DOHH2 (cell line): Measurements from ENCODE around the gene AMBRA1.
"Not testable (repeated sequence)": the region's sequence is repeated elsewhere in the genome, so short reads cannot be mapped to it uniquely, and the experiment has no call there.

Experiments
- H3F3A ChIP-seq: fragments of 200-600 bp; sonication (generic), shearing (Covaris generic); 2 replicates; pipeline ENCODE4 v1.6.0; 2016; ENCODE audit warnings: antibody characterized with exemption, mild to moderate bottlenecking; ENCODE audit not compliant: control insufficient read depth, insufficient read depth
- H3K27ac ChIP-seq: fragments of 200-600 bp; sonication (generic); 2 replicates; pipeline ENCODE4 v1.5.1; 2014; ENCODE audit warnings: low read depth, mild to moderate bottlenecking, low read length, moderate library complexity
- H3K27me3 ChIP-seq: fragments of 200-600 bp; sonication (generic); 2 replicates; pipeline ENCODE4 v1.6.1; 2014; ENCODE audit warnings: mild to moderate bottlenecking, low read length, mixed read lengths; ENCODE audit not compliant: control insufficient read depth
- H3K36me3 ChIP-seq: fragments of 200-600 bp; sonication (generic); 2 replicates; pipeline ENCODE4 v1.6.1; 2014; ENCODE audit warnings: mild to moderate bottlenecking, low read length, moderate library complexity, mixed read lengths; ENCODE audit not compliant: control insufficient read depth
- H3K4me1 ChIP-seq: fragments of 200-600 bp; sonication (generic); 2 replicates; pipeline ENCODE4 v1.6.1; 2014; ENCODE audit warnings: mild to moderate bottlenecking, low read length, mixed read lengths; ENCODE audit not compliant: control insufficient read depth
- H3K4me2 ChIP-seq: fragments of 200-600 bp; sonication (generic); 2 replicates; pipeline ENCODE4 v1.6.0; 2014; ENCODE audit warnings: mild to moderate bottlenecking, low read length, moderate library complexity
- H3K4me3 ChIP-seq: fragments of 200-600 bp; sonication (generic); 2 replicates; pipeline ENCODE4 v1.5.1; 2014; ENCODE audit warnings: mild to moderate bottlenecking, low read length, mixed read lengths
- H3K79me2 ChIP-seq: fragments of 200-600 bp; sonication (generic); 2 replicates; pipeline ENCODE4 v1.6.1; 2014; ENCODE audit warnings: mild to moderate bottlenecking, low read length, mixed read lengths; ENCODE audit not compliant: control insufficient read depth
- H3K9me2 ChIP-seq: fragments of 200-600 bp; sonication (generic); replicated peaks from 2 replicates; pipeline ENCODE4 v1.6.1; 2014; ENCODE audit warnings: mild to moderate bottlenecking, low read length, mixed read lengths; ENCODE audit not compliant: control insufficient read depth
- H3K9me3 ChIP-seq: fragments of 200-600 bp; sonication (generic); 2 replicates; pipeline ENCODE4 v1.6.1; 2014; ENCODE audit warnings: antibody characterized with exemption, low read length, mixed read lengths; ENCODE audit not compliant: control insufficient read depth, insufficient read depth
- H4K20me1 ChIP-seq: fragments of 200-600 bp; sonication (generic); 2 replicates; pipeline ENCODE4 v1.6.0; 2014; ENCODE audit warnings: low read depth, mild to moderate bottlenecking, antibody characterized with exemption, low read length, moderate library complexity; ENCODE audit not compliant: control insufficient read depth, insufficient read depth
- EZH2phosphoT487 ChIP-seq: fragments of 200-600 bp; sonication (generic); IDR thresholded peaks from 2 replicates; pipeline ENCODE4 v1.6.1; 2017; ENCODE audit warnings: borderline replicate concordance, mild to moderate bottlenecking, antibody characterized with exemption, low read length, moderate library complexity, mixed read lengths
- TF ChIP-seq, protein P1 (sequence below): fragments of 200-600 bp; sonication (generic); IDR thresholded peaks from one replicate; pipeline ENCODE4 v1.5.1; 2014; ENCODE audit warnings: antibody characterized with exemption, mild to moderate bottlenecking, low read depth, low read length; ENCODE audit not compliant: poor library complexity, severe bottlenecking

AMBRA1 gene

DNA sequence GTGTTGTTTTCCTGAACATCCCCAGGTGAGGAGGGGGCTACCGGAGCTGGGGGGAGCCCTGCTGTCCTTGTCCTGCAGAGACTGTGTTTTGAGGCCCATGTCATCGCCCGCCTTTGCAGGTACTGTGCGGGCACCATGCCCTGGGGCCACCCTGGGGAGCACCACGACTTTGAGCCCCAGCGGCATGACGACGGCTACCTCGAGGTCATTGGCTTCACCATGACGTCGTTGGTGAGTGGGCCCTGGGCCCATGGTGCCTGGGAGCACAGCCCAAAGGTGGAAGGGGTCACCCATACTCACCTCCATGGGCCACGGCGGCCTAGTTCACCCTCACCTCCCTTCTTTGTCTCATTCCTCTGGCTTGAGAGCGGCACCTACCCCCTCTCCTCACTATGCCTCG lies 219.0 kb downstream of the AMBRA1 start:
- no peak overlapping the region for H3K4me2 ChIP-seq
- H3K27me3 ChIP-seq: no peaks in the 10 kb centered on the region
- no peaks in the 10 kb centered on the region for H3K4me1 ChIP-seq
- H4K20me1 ChIP-seq: no peaks in the 10 kb centered on the region; the same call in 1 of the 2 replicates
- H3K4me3 ChIP-seq: no peak overlapping the region
- no peaks in the 10 kb centered on the region for H3K9me3 ChIP-seq
- no peaks in the 10 kb centered on the region for H3F3A ChIP-seq
- H3K36me3 ChIP-seq: peaks cover 27% of the 10 kb centered on the region
- TF ChIP-seq, protein P1, sequence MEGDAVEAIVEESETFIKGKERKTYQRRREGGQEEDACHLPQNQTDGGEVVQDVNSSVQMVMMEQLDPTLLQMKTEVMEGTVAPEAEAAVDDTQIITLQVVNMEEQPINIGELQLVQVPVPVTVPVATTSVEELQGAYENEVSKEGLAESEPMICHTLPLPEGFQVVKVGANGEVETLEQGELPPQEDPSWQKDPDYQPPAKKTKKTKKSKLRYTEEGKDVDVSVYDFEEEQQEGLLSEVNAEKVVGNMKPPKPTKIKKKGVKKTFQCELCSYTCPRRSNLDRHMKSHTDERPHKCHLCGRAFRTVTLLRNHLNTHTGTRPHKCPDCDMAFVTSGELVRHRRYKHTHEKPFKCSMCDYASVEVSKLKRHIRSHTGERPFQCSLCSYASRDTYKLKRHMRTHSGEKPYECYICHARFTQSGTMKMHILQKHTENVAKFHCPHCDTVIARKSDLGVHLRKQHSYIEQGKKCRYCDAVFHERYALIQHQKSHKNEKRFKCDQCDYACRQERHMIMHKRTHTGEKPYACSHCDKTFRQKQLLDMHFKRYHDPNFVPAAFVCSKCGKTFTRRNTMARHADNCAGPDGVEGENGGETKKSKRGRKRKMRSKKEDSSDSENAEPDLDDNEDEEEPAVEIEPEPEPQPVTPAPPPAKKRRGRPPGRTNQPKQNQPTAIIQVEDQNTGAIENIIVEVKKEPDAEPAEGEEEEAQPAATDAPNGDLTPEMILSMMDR: no peak
- no peak for TF ChIP-seq EZH2phosphoT487
- H3K9me2 ChIP-seq: no peaks in the 10 kb centered on the region
- H3K27ac ChIP-seq: no peak overlapping the region
- no peaks in the 10 kb centered on the region for H3K79me2 ChIP-seq

- no peaks in the 10 kb centered on the region for H3K9me3 ChIP-seq
- no peak for TF ChIP-seq EZH2phosphoT487
- TF ChIP-seq, protein P1: no peak
- no peak overlapping the region for H3K27ac ChIP-seq
- peaks cover 3% of the 10 kb centered on the region; the same call in 1 of the 2 replicates for H3K4me1 ChIP-seq
- H3K4me2 ChIP-seq: no peak overlapping the region
- H3K9me2 ChIP-seq: no peaks in the 10 kb centered on the region
- no peaks in the 10 kb centered on the region for H3K79me2 ChIP-seq
- H3K36me3 ChIP-seq: peaks cover 35% of the 10 kb centered on the region
- no peaks in the 10 kb centered on the region for H3K27me3 ChIP-seq
- no peak overlapping the region for H3K4me3 ChIP-seq
- H3F3A ChIP-seq: no peaks in the 10 kb centered on the region
- H4K20me1 ChIP-seq: no peaks in the 10 kb centered on the region; the same call in 1 of the 2 replicates
These were observed 219.8 kb downstream of the AMBRA1 start for GRCh38 chr11:46373787-46374740.

GRCh38 chr11:46372501-46372900 lies 221.3 kb downstream of the AMBRA1 start:
- not testable (repeated sequence) for H3K27ac ChIP-seq, H4K20me1 ChIP-seq, H3K27me3 ChIP-seq, H3K4me1 ChIP-seq, H3K79me2 ChIP-seq, H3K9me2 ChIP-seq, H3F3A ChIP-seq, H3K4me2 ChIP-seq, H3K9me3 ChIP-seq, H3K4me3 ChIP-seq
- peaks cover 44% of the 10 kb centered on the region for H3K36me3 ChIP-seq

GRCh38 chr11:46372086-46372485 lies 221.7 kb downstream of the AMBRA1 start:
- Histone ChIP-seq H3K4me2 (no peak overlapping the region), H3K4me1 (peaks cover 5% of the 10 kb centered on the region; the same call in 1 of the 2 replicates), H3K79me2 (no peaks in the 10 kb centered on the region), H3K9me3 (no peaks in the 10 kb centered on the region), H3K27ac (no peak overlapping the region), H3F3A (no peaks in the 10 kb centered on the region), H3K4me3 (no peak overlapping the region), H3K27me3 (no peaks in the 10 kb centered on the region), H3K36me3 (peaks cover 41% of the 10 kb centered on the region), H4K20me1 (0 out of 2 replicates have a peak, but pooled peaks cover 6% of the 10 kb centered on the region), H3K9me2 (no peaks in the 10 kb centered on the region)
- no peak for TF ChIP-seq EZH2phosphoT487
- TF ChIP-seq, protein P1: no peak

DNA sequence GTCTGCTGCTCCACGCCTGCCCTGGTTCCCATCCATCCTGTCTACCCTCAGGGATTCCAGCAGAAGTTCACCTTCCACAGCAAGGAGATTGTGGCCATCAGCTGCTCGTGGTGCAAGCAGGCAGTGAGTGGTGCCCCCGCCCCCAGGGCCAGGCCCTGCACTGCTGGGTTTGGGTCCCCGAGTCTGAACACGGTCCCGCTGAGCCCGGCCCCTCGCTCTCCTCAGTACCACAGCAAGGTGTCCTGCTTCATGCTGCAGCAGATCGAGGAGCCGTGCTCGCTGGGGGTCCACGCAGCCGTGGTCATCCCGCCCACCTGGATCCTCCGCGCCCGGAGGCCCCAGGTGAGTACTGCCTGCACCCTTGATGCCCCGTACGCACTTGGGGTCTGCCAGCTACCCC lies 222.6 kb downstream of the AMBRA1 start:
- H3K36me3 ChIP-seq: peaks cover 36% of the 10 kb centered on the region
- H4K20me1 ChIP-seq: not testable (repeated sequence)

More for the DNA sequence above, 222.6 kb downstream of the AMBRA1 start:
- not testable (repeated sequence) for H3K27me3 ChIP-seq, H3K9me3 ChIP-seq, H3K4me2 ChIP-seq, H3K27ac ChIP-seq, H3K9me2 ChIP-seq, H3K4me3 ChIP-seq, H3K4me1 ChIP-seq, H3K79me2 ChIP-seq, H3F3A ChIP-seq
